Measurements from ENCODE around the gene CLSTN1. TPM values are rescaled to one million over a fixed set of nuclear protein-coding genes. Genes with fewer than 3 reads are reported as not detected.
"Not testable (repeated sequence)": the region's sequence is repeated elsewhere in the genome, so short reads cannot be mapped to it uniquely, and the experiment has no call there.

CLSTN1 gene
- total RNA-seq, 1 donor from 2014 or later = 181 TPM

GRCh38 chr1:9715536-9716226 is 108.1 kb downstream of the CLSTN1 start:
- H3K27ac ChIP-seq (ENCODE audit: low read depth, low read length) = no peak overlapping the region
- H3K27ac Mint-ChIP-seq (ENCODE audit: unreplicated experiment) = no peak overlapping the region

GRCh38 chr1:9714257-9714718 is 109.5 kb downstream of the CLSTN1 start:
- Histone ChIP-seq H3K4me2 (ENCODE audit: low read length) (no peak overlapping the region), H3K4me3 (ENCODE audit: insufficient read depth, low read depth, low read length) (no peak overlapping the region), H3K9ac (ENCODE audit: low read length) (no peak overlapping the region), H3K27me3 (ENCODE audit: insufficient read depth, low read length) (no peaks in the 10 kb centered on the region), H2AFZ (ENCODE audit: low read depth, low read length) (no peak overlapping the region), H3K9me3 (ENCODE audit: insufficient read depth, low read depth, low read length) (no peaks in the 10 kb centered on the region), H3K4me1 (ENCODE audit: insufficient read depth, low read length) (peaks cover 5% of the 10 kb centered on the region), H4K20me1 (ENCODE audit: insufficient read depth, low read length) (no peaks in the 10 kb centered on the region), H3K36me3 (ENCODE audit: insufficient read depth, low read length) (peaks cover 6% of the 10 kb centered on the region), H3K27ac (ENCODE audit: low read depth, low read length) (no peak overlapping the region), H3K79me2 (ENCODE audit: insufficient read depth, low read length) (no peaks in the 10 kb centered on the region)
- H3K36me3 Mint-ChIP-seq (ENCODE audit: low read depth, unreplicated experiment) = peaks cover 11% of the 10 kb centered on the region
- H3K9me3 Mint-ChIP-seq (ENCODE audit: unreplicated experiment) = no peaks in the 10 kb centered on the region
- no peaks in the 10 kb centered on the region for H3K27me3 Mint-ChIP-seq (ENCODE audit: low read depth, unreplicated experiment)
- H3K27ac Mint-ChIP-seq (ENCODE audit: unreplicated experiment) = no peak overlapping the region
- TF ChIP-seq CTCF (IDR thresholded peaks at IDR 0.05; ENCODE audit: insufficient read depth, low read depth, low read length) = no peak
- no peak for TF ChIP-seq EZH2 (IDR thresholded peaks at IDR 0.05; ENCODE audit: insufficient read depth, low read length)
- DNase-seq (ENCODE audit: low read depth) = no peak
- no peak overlapping the region for H3K4me3 Mint-ChIP-seq (ENCODE audit: unreplicated experiment)
- no peak for FAIRE-seq
- H3K4me1 Mint-ChIP-seq (ENCODE audit: low read depth, unreplicated experiment) = peaks cover 3% of the 10 kb centered on the region

More at GRCh38 chr1:9715536-9716226, 108.1 kb downstream of the CLSTN1 start:
- Mint-ChIP-seq H3K9me3 (ENCODE audit: unreplicated experiment) (no peaks in the 10 kb centered on the region), H3K4me1 (ENCODE audit: low read depth, unreplicated experiment) (peaks cover 3% of the 10 kb centered on the region), H3K4me3 (ENCODE audit: unreplicated experiment) (no peak overlapping the region), H3K27me3 (ENCODE audit: low read depth, unreplicated experiment) (no peaks in the 10 kb centered on the region), H3K36me3 (ENCODE audit: low read depth, unreplicated experiment) (peaks cover 13% of the 10 kb centered on the region)
- Histone ChIP-seq H3K27me3 (ENCODE audit: insufficient read depth, low read length) (no peaks in the 10 kb centered on the region), H3K9ac (ENCODE audit: low read length) (no peak overlapping the region), H3K79me2 (ENCODE audit: insufficient read depth, low read length) (no peaks in the 10 kb centered on the region), H3K4me1 (ENCODE audit: insufficient read depth, low read length) (peaks cover 11% of the 10 kb centered on the region), H3K4me3 (ENCODE audit: insufficient read depth, low read depth, low read length) (no peak overlapping the region), H3K4me2 (ENCODE audit: low read length) (no peak overlapping the region), H3K9me3 (ENCODE audit: insufficient read depth, low read depth, low read length) (no peaks in the 10 kb centered on the region), H3K36me3 (ENCODE audit: insufficient read depth, low read length) (peaks cover 3% of the 10 kb centered on the region), H2AFZ (ENCODE audit: low read depth, low read length) (no peak overlapping the region), H4K20me1 (ENCODE audit: insufficient read depth, low read length) (no peaks in the 10 kb centered on the region)
- TF ChIP-seq EZH2 (IDR thresholded peaks at IDR 0.05; ENCODE audit: insufficient read depth, low read length) = no peak
- no peak for TF ChIP-seq CTCF (IDR thresholded peaks at IDR 0.05; ENCODE audit: insufficient read depth, low read depth, low read length)
- FAIRE-seq (no peak), DNase-seq (ENCODE audit: low read depth) (no peak)

GRCh38 chr1:9712767-9713166 is 111.0 kb downstream of the CLSTN1 start:
- not testable (repeated sequence) for H2AFZ ChIP-seq (ENCODE audit: low read depth, low read length); FAIRE-seq; H4K20me1 ChIP-seq (ENCODE audit: insufficient read depth, low read length); H3K9ac ChIP-seq (ENCODE audit: low read length); H3K4me3 Mint-ChIP-seq (ENCODE audit: unreplicated experiment); DNase-seq (ENCODE audit: low read depth); H3K4me1 Mint-ChIP-seq (ENCODE audit: low read depth, unreplicated experiment); H3K27ac Mint-ChIP-seq (ENCODE audit: unreplicated experiment); H3K9me3 Mint-ChIP-seq (ENCODE audit: unreplicated experiment); H3K4me1 ChIP-seq (ENCODE audit: insufficient read depth, low read length); H3K27me3 ChIP-seq (ENCODE audit: insufficient read depth, low read length); H3K27me3 Mint-ChIP-seq (ENCODE audit: low read depth, unreplicated experiment); H3K4me2 ChIP-seq (ENCODE audit: low read length); H3K9me3 ChIP-seq (ENCODE audit: insufficient read depth, low read depth, low read length); H3K27ac ChIP-seq (ENCODE audit: low read depth, low read length); H3K36me3 ChIP-seq (ENCODE audit: insufficient read depth, low read length); H3K79me2 ChIP-seq (ENCODE audit: insufficient read depth, low read length); H3K4me3 ChIP-seq (ENCODE audit: insufficient read depth, low read depth, low read length)
- peaks cover 11% of the 10 kb centered on the region for H3K36me3 Mint-ChIP-seq (ENCODE audit: low read depth, unreplicated experiment)

Measured in astrocyte (in vitro differentiated cells and primary cell).